Ishikawa (cell line): ENCODE results near the gene HIF3A.

Experiments used
- CEBPB ChIP-seq: IDR thresholded peaks from 2 replicates; pipeline ENCODE4 v1.6.1; 2012
- CREB1 ChIP-seq: IDR thresholded peaks from 2 replicates; pipeline ENCODE4 v1.6.1; 2012; ENCODE audit warnings: low read depth
- EGR1 ChIP-seq: IDR thresholded peaks from 2 replicates; pipeline ENCODE4 v1.6.1; 2012
- EP300 ChIP-seq: IDR thresholded peaks from 2 replicates; pipeline ENCODE4 v1.6.1; 2012; ENCODE audit warnings: borderline replicate concordance
- FOXM1 ChIP-seq: IDR thresholded peaks from 2 replicates; pipeline ENCODE4 v1.6.1; 2012; ENCODE audit warnings: low read depth, borderline replicate concordance
- MAX ChIP-seq: IDR thresholded peaks from 2 replicates; pipeline ENCODE4 v1.6.1; 2012
- NFIC ChIP-seq: IDR thresholded peaks from 2 replicates; pipeline ENCODE4 v1.6.1; 2012
- RAD21 ChIP-seq: IDR thresholded peaks from 2 replicates; pipeline ENCODE4 v1.6.1; 2012; ENCODE audit warnings: low read depth
- REST ChIP-seq: IDR thresholded peaks from 2 replicates; pipeline ENCODE4 v1.6.1; 2012; ENCODE audit warnings: low read depth, mild to moderate bottlenecking
- TAF1 ChIP-seq: IDR thresholded peaks from 2 replicates; pipeline ENCODE4 v1.6.1; 2012; ENCODE audit warnings: low read depth, mild to moderate bottlenecking
- TCF12 ChIP-seq: IDR thresholded peaks from 2 replicates; pipeline ENCODE4 v1.6.1; 2012; ENCODE audit warnings: low read depth
- TEAD4 ChIP-seq: IDR thresholded peaks from 2 replicates; pipeline ENCODE4 v1.6.1; 2012
- USF1 ChIP-seq: IDR thresholded peaks from 2 replicates; pipeline ENCODE4 v1.6.1; 2012
- YY1 ChIP-seq: IDR thresholded peaks from 2 replicates; pipeline ENCODE4 v1.6.1; 2012; ENCODE audit warnings: low read depth
- ZBTB7A ChIP-seq: IDR thresholded peaks from 2 replicates; pipeline ENCODE4 v1.6.1; 2012; ENCODE audit warnings: low read depth

HIF3A gene

GRCh38 chr19:46366620-46367292, 69.9 kb downstream of the HIF3A start:
- TF ChIP-seq MAX (no peak), NFIC (no peak), USF1 (no peak), YY1 (no peak), RAD21 (no peak), TCF12 (no peak), CEBPB (no peak), EGR1 (no peak), REST (no peak), CREB1 (no peak), ZBTB7A (no peak), FOXM1 (no peak), EP300 (no peak), TAF1 (no peak), TEAD4 (no peak)

- TF ChIP-seq RAD21 (no peak), CEBPB (no peak), EGR1 (no peak), FOXM1 (no peak), TEAD4 (no peak), TCF12 (no peak), CREB1 (no peak), YY1 (no peak), USF1 (no peak), TAF1 (no peak), MAX (no peak), REST (no peak), ZBTB7A (no peak), EP300 (no peak), NFIC (no peak)
These were observed 70.6 kb downstream of the HIF3A start for GRCh38 chr19:46367426-46367825.

- TF ChIP-seq REST (no peak), RAD21 (no peak), CREB1 (no peak)
These were observed 71.3 kb downstream of the HIF3A start for GRCh38 chr19:46368116-46368515.

- TF ChIP-seq TAF1 (no peak), REST (no peak), USF1 (no peak), TCF12 (peak; percentile 38; the same call in 1 of the 2 replicates)
These were observed 73.0 kb downstream of the HIF3A start for GRCh38 chr19:46369817-46370216.
